ENCODE data around the gene BID. TPM values are rescaled to one million over a fixed set of nuclear protein-coding genes. Genes with fewer than 3 reads are reported as not detected.
"Not testable (repeated sequence)": the region's sequence is repeated elsewhere in the genome, so short reads cannot be mapped to it uniquely, and the experiment has no call there.

The BID gene
- total RNA-seq, 2 donors from 2014 or later, result 13.5 to 18.1 TPM

GRCh38 chr22:17767233-17768065 lies 6.8 kb downstream of the BID start:
- Histone ChIP-seq H3K27me3 (replicated peaks; ENCODE audit: insufficient read depth) (no peaks in the 10 kb centered on the region), H3K4me3 (no peak overlapping the region), H3K9me3 (no peaks in the 10 kb centered on the region), H3K27ac (no peak overlapping the region), H3K4me1 (ENCODE audit: control insufficient read depth in 1 of 2, low read depth in 2 of 2) (no peaks in the 10 kb centered on the region), H3K36me3 (no peaks in the 10 kb centered on the region)
- no peak for TF ChIP-seq CTCF (IDR thresholded peaks at IDR 0.05)
- DNase-seq (ENCODE audit: low spot score), result no peak
- ATAC-seq (ENCODE audit: insufficient number of reproducible peaks, low FRiP score, low read depth), result no peak

GRCh38 chr22:17764852-17765251 lies 9.4 kb downstream of the BID start:
- H3K9me3 ChIP-seq; H3K27ac ChIP-seq; H3K4me1 ChIP-seq (ENCODE audit: control insufficient read depth in 1 of 2, low read depth in 2 of 2); ATAC-seq (ENCODE audit: insufficient number of reproducible peaks, low FRiP score, low read depth); H3K36me3 ChIP-seq; H3K27me3 ChIP-seq (replicated peaks; ENCODE audit: insufficient read depth); H3K4me3 ChIP-seq; DNase-seq (ENCODE audit: low spot score): not testable (repeated sequence)

GRCh38 chr22:17764036-17764435 lies 10.2 kb downstream of the BID start:
- H3K4me3 ChIP-seq, result no peak overlapping the region
- H3K4me1 ChIP-seq (ENCODE audit: control insufficient read depth in 1 of 2, low read depth in 2 of 2), result peaks cover 0 to 4% of the 10 kb centered on the region in 2 donors
- H3K9me3 ChIP-seq, result no peaks in the 10 kb centered on the region
- ATAC-seq (ENCODE audit: insufficient number of reproducible peaks, low FRiP score, low read depth) (no peak), DNase-seq (ENCODE audit: low spot score) (no peak)
- TF ChIP-seq CTCF (IDR thresholded peaks at IDR 0.05), result no peak
- no peak overlapping the region for H3K27ac ChIP-seq
- no peaks in the 10 kb centered on the region for H3K27me3 ChIP-seq (replicated peaks; ENCODE audit: insufficient read depth)
- no peaks in the 10 kb centered on the region for H3K36me3 ChIP-seq

- H3K27ac ChIP-seq; ATAC-seq (ENCODE audit: insufficient number of reproducible peaks, low FRiP score, low read depth); DNase-seq (ENCODE audit: low spot score): not testable (repeated sequence)
Observed at GRCh38 chr22:17763442-17763841, 10.8 kb downstream of the BID start.

GRCh38 chr22:17761138-17761488 lies 13.2 kb downstream of the BID start:
- Histone ChIP-seq H3K4me1 (ENCODE audit: control insufficient read depth in 1 of 2, low read depth in 2 of 2) (peaks cover 0 to 4% of the 10 kb centered on the region in 2 donors), H3K4me3 (no peak overlapping the region), H3K36me3 (no peaks in the 10 kb centered on the region), H3K27me3 (replicated peaks; ENCODE audit: insufficient read depth) (no peaks in the 10 kb centered on the region), H3K27ac (no peak overlapping the region), H3K9me3 (no peaks in the 10 kb centered on the region)
- TF ChIP-seq CTCF (IDR thresholded peaks at IDR 0.05), result no peak
- DNase-seq (ENCODE audit: low spot score), result no peak
- ATAC-seq (ENCODE audit: insufficient number of reproducible peaks, low FRiP score, low read depth), result no peak

More at GRCh38 chr22:17763442-17763841, 10.8 kb downstream of the BID start:
- H3K27me3 ChIP-seq (replicated peaks; ENCODE audit: insufficient read depth); H3K9me3 ChIP-seq; H3K4me1 ChIP-seq (ENCODE audit: control insufficient read depth in 1 of 2, low read depth in 2 of 2); H3K36me3 ChIP-seq; H3K4me3 ChIP-seq: not testable (repeated sequence)

GRCh38 chr22:17754233-17754925 lies 19.9 kb downstream of the BID start:
- DNase-seq (ENCODE audit: low spot score) (no peak), ATAC-seq (ENCODE audit: insufficient number of reproducible peaks, low FRiP score, low read depth) (no peak)
- Histone ChIP-seq H3K4me1 (ENCODE audit: control insufficient read depth in 1 of 2, low read depth in 2 of 2) (no peaks in the 10 kb centered on the region), H3K4me3 (no peak overlapping the region), H3K36me3 (no peaks in the 10 kb centered on the region), H3K27me3 (replicated peaks; ENCODE audit: insufficient read depth) (no peaks in the 10 kb centered on the region), H3K27ac (no peak overlapping the region), H3K9me3 (no peaks in the 10 kb centered on the region)
- TF ChIP-seq CTCF (IDR thresholded peaks at IDR 0.05), result no peak
